Esophagus muscularis mucosa (tissue), 4 donors: ENCODE data around the gene ETV4. TPM values are rescaled to one million over a fixed set of nuclear protein-coding genes. Genes with fewer than 3 reads are reported as not detected.
A peak's percentile ranks its signal among the peaks of the same experiment; 100 is the strongest.

Experiments used
- DNase-seq: peaks from one replicate; pipeline ENCODE4 v3.0.0-alpha.2; 2017; ENCODE audit errors: extremely low spot score
- H3K27ac ChIP-seq, 4 donors: fragments of 200-600 bp; sonication (generic); replicated peaks in 1 of 4; 1 replicate in 3 of 4; 2 replicates in 1 of 4; pipeline ENCODE4 v1.5.1; 2016 to 2019; ENCODE audit warnings: mild to moderate bottlenecking in 1 of 4
- H3K27me3 ChIP-seq, 4 donors: fragments of 200-600 bp; sonication (generic); one replicate each; pipeline versions ENCODE4 v1.5.1 to v1.6.0; 2016 to 2019
- H3K36me3 ChIP-seq, 4 donors: fragments of 200-600 bp; sonication (generic); one replicate each; pipeline ENCODE4 v1.5.1; 2016 to 2019
- H3K4me1 ChIP-seq, 4 donors: fragments of 200-600 bp; sonication (generic); one replicate each; pipeline ENCODE4 v1.5.1; 2016 to 2019
- H3K4me3 ChIP-seq, 4 donors: fragments of 200-600 bp; sonication (generic); 1 replicate in 2 of 4; 2 replicates in 2 of 4; pipeline ENCODE4 v1.5.1; 2016 to 2019; ENCODE audit warnings: mild to moderate bottlenecking in 4 of 4, moderate library complexity in 1 of 4
- H3K9me3 ChIP-seq, 4 donors: fragments of 200-600 bp; sonication (generic); 1 replicate in 3 of 4; 2 replicates in 1 of 4; pipeline ENCODE4 v1.5.1; 2016 to 2019
- CTCF ChIP-seq, 3 experiments: fragments of 200-600 bp in 2 of 3; fragments of 450-650 bp in 1 of 3; sonication (generic) in 2 of 3; IDR thresholded peaks; one replicate each; pipeline ENCODE4 v1.5.1; 2017 to 2019; ENCODE audit warnings: antibody characterized with exemption in 3 of 3, mild to moderate bottlenecking in 2 of 3, moderate library complexity in 1 of 3
- EP300 ChIP-seq: sonication (generic); formaldehyde crosslinking; IDR thresholded peaks from one replicate; pipeline ENCODE4 v1.6.1; 2017; ENCODE audit warnings: antibody characterized with exemption
- POLR2A ChIP-seq: fragments of 450-650 bp; IDR thresholded peaks from one replicate; pipeline ENCODE4 v1.6.1; 2017; ENCODE audit warnings: antibody characterized with exemption, moderate library complexity, mild to moderate bottlenecking, low read depth
- POLR2AphosphoS5 ChIP-seq, 2 donors: sonication (generic); formaldehyde crosslinking; IDR thresholded peaks; one replicate each; pipeline ENCODE4 v1.6.1; 2017; ENCODE audit warnings: antibody characterized with exemption in 2 of 2
- WGBS: methylation state at CpG from one replicate; pipeline ENCODE4 v1.1.5; 2018; 5-methylcytosine and 5-hydroxymethylcytosine counted together
- intact Hi-C: fragments of 100-400 bp; cut with DNase I; formaldehyde crosslinking; loops from one replicate; pipeline ENCODE4 v1.15.1; 2023
- total RNA-seq, 4 donors: library from RNA; depleted of rRNA; stranded (reverse); fragments of >200 nt; gene quantifications; one replicate each; pipeline versions ENCODE4 v1.1.0 to v1.2.1, GENCODE V29; 2016

Gene ETV4
- total RNA-seq, 4 donors from 2014 or later, result 0.19 to 1.3 (median 0.83) TPM; not detected in 1

- Histone ChIP-seq H3K4me1 (peaks cover 23 to 36% (median 26%) of the 10 kb centered on the region in 4 donors), H3K4me3 (no peak overlapping the region), H3K27ac (peak overlapping the region in 2 of 4 donors; percentile 21 to 36), H3K27me3 (peaks cover 0 to 13% (median 0%) of the 10 kb centered on the region in 4 donors), H3K9me3 (no peaks in the 10 kb centered on the region), H3K36me3 (no peaks in the 10 kb centered on the region)
- intact Hi-C loops, result loop anchor here (5.0 kb wide), 1 partner anchor 183 kb away; no protein-coding TSS in a partner anchor
- TF ChIP-seq POLR2AphosphoS5 (IDR thresholded peaks at IDR 0.05), result no peak
- TF ChIP-seq CTCF (IDR thresholded peaks at IDR 0.05), result no peak
- TF ChIP-seq EP300, result no peak
- no peak for TF ChIP-seq POLR2A
- no peak for DNase-seq
- WGBS, result 37% methylated on average over 8 of the region's 13 CpGs
These were observed 32.8 kb upstream of the ETV4 start for GRCh38 chr17:43578699-43579565.

DNA sequence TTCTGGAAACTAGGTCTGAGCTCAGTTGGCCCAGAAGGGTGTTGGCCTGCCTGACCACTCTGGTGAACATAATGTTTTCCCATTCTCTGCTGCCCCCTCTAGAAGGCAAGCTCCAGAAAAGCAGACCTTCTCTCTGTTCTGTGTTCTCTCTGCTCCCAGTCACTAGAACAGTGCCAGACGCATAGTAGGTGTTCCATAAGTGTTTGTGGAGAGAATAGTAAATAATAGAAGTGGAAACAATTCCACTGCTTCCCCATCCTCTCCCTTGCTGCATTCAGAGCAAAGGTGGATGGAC is 32.2 kb upstream of the ETV4 start:
- Histone ChIP-seq H3K36me3 (no peaks in the 10 kb centered on the region), H3K9me3 (no peaks in the 10 kb centered on the region), H3K4me3 (no peak overlapping the region), H3K27ac (peak overlapping the region in 1 of 4 donors; percentile 7), H3K27me3 (peaks cover 0 to 13% (median 0%) of the 10 kb centered on the region in 4 donors), H3K4me1 (peaks cover 23 to 36% (median 26%) of the 10 kb centered on the region in 4 donors)
- intact Hi-C loops, result loop anchor here (5.0 kb wide), 1 partner anchor 184 kb away; no protein-coding TSS in a partner anchor
- TF ChIP-seq CTCF (IDR thresholded peaks at IDR 0.05) (no peak), EP300 (no peak), POLR2A (no peak), POLR2AphosphoS5 (IDR thresholded peaks at IDR 0.05) (no peak)
- WGBS, result 46% methylated on average over 1 of the region's 1 CpG
- no peak for DNase-seq

DNA sequence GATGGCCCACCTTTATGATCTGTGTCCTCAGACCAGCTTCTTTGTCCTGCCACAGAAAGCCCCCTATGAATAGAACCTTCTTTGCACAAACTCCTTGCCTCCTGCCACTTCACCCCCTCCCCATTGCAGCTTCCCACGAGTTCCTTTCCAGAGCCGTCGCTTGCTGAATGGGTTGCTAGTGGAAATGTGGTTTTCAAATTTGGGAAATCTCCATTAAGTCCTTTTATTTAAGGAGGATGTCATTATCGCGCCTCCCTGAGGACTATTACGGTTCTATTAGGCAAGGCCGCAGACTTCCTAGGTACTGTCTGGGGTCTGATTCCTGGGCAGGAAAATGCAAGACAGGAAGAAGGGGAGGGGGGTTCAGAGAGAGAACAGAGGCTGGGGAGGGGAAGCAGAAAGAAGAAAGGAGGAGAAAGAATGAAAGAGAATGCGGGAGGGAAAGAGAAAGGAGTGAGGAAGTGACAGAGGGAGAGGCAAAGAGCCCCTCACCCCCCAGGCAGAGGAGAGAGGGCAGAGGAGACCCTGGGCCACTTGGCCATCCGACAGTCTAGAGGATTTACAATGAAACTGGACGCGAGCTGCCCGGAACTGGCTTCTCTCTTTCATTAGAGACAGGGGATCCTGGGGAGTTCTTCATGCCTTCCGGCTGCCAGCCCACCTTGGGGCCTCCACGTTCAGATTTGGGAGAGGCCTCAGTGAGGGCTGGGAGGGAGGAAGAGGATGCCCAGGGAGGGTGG is 31.7 kb upstream of the ETV4 start:
- no peaks in the 10 kb centered on the region for H3K9me3 ChIP-seq
- peak overlapping the region in 1 of 4 donors; percentile 7 for H3K27ac ChIP-seq
- no peak for TF ChIP-seq EP300
- TF ChIP-seq POLR2AphosphoS5 (IDR thresholded peaks at IDR 0.05), result no peak
- TF ChIP-seq POLR2A, result no peak
- TF ChIP-seq CTCF (IDR thresholded peaks at IDR 0.05), result no peak
- 79% methylated on average over 14 of the region's 14 CpGs for WGBS
- intact Hi-C loops, result loop anchor here (1.0 to 5.0 kb wide), 2 partner anchors 97 to 184 kb away; no protein-coding TSS in a partner anchor
- DNase-seq, result no peak
- H3K4me1 ChIP-seq, result peaks cover 23 to 36% (median 26%) of the 10 kb centered on the region in 4 donors
- H3K27me3 ChIP-seq, result peaks cover 0 to 8% (median 0%) of the 10 kb centered on the region in 4 donors
- no peaks in the 10 kb centered on the region for H3K36me3 ChIP-seq
- H3K4me3 ChIP-seq, result no peak overlapping the region

DNA sequence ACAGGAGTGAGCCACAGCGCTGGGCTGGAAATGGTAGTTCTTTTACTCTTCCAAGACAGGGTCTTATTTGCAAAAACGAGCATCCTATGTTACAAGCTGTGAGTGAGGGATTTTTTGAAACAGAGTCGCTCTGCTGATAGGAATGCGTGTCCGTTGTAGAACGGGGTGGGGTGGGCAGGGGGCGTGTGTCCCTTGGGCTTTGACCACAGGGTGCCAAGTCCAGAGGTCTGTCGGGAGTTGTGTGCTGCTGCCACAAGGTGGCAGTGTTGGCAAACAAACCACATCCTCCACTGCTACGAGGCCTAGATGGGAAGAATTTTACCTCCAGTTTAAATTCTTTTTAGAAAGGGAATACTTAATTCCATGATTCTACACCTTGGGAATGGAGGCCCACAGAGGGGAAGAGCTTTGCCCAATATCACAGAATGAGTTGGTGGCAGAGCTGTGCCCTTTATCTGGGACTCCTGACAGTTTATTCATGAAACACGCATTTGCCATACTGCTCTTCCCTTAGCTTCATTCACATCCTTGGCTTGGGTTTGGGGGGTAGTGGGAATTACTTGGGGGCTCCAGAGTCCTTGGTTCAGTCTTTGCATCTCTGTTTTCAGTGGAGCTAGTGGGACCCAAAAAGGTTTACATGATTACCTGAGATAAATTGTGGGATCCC is 30.6 kb upstream of the ETV4 start:
- intact Hi-C loops, result loop anchor here (1.0 to 5.0 kb wide), 2 partner anchors 99 to 186 kb away; no protein-coding TSS in a partner anchor
- WGBS, result 52% methylated on average over 3 of the region's 10 CpGs
- H3K4me3 ChIP-seq, result no peak overlapping the region
- H3K27me3 ChIP-seq, result no peaks in the 10 kb centered on the region
- H3K4me1 ChIP-seq, result peaks cover 23 to 35% (median 26%) of the 10 kb centered on the region in 4 donors
- no peak for DNase-seq
- TF ChIP-seq EP300, result no peak
- TF ChIP-seq POLR2A, result no peak
- peak; percentile 90 to 96 (median 92) for TF ChIP-seq CTCF (IDR thresholded peaks at IDR 0.05)
- peak in 1 of 2 donors; percentile 12 for TF ChIP-seq POLR2AphosphoS5 (IDR thresholded peaks at IDR 0.05)
- no peaks in the 10 kb centered on the region for H3K36me3 ChIP-seq
- no peak overlapping the region for H3K27ac ChIP-seq
- no peaks in the 10 kb centered on the region for H3K9me3 ChIP-seq
